D721Med (cell line): ENCODE results near the gene RTEL1.

Source experiments
- DNase-seq: peaks from one replicate; pipeline ENCODE4 v3.0.0; 2011; ENCODE audit warnings: low spot score; ENCODE audit not compliant: insufficient read length
- FAIRE-seq: peaks from 2 replicates; lab custom pipeline; 2011; peaks lifted over from hg19 to GRCh38; lab: Jason Lieb, UNC
- CTCF ChIP-seq: IDR thresholded peaks from 2 replicates; pipeline ENCODE4 v1.5.1; 2012; ENCODE audit warnings: mild to moderate bottlenecking, control low read depth; ENCODE audit not compliant: insufficient read depth; ENCODE audit errors: missing control alignments

RTEL1 gene

DNA sequence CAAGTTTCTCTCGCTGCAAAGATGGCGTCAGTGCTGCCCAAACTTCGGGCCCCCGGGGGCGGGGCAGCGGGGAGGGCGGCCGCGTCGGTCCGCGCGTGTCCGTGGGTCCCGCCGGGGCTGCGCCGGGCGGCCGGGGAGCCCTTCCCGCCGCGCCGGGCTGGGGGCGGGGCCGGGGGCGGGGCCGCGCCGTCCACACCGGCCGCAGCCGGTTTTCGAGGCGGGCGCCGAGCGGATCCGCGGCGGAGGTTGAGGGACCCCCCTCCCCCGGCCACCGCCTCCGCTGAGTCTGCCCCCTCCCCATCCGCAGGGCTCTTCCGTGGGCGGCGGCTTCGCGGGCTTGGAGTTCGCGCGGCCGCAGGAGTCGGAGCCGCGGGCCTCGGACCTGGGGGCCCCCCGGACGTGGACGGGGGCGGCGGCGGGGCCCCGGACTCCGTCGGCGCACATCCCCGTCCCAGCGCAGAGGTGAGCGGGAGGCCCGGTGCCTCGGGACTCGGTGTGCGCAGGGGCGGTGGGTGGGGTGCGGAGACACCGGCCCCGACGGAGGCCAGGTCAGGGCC lies 82.0 kb downstream of the RTEL1 start:
- TF ChIP-seq CTCF, result no peak
- DNase-seq, result no peak
- FAIRE-seq, result no peak

- no peak for TF ChIP-seq CTCF
- FAIRE-seq, result no peak
- DNase-seq, result peak; percentile 83
Observed at GRCh38 chr20:63740627-63741353, 82.7 kb downstream of the RTEL1 start.

- FAIRE-seq, result no peak
- DNase-seq, result no peak
- no peak for TF ChIP-seq CTCF
Observed at GRCh38 chr20:63741354-63741675, 83.2 kb downstream of the RTEL1 start.

DNA sequence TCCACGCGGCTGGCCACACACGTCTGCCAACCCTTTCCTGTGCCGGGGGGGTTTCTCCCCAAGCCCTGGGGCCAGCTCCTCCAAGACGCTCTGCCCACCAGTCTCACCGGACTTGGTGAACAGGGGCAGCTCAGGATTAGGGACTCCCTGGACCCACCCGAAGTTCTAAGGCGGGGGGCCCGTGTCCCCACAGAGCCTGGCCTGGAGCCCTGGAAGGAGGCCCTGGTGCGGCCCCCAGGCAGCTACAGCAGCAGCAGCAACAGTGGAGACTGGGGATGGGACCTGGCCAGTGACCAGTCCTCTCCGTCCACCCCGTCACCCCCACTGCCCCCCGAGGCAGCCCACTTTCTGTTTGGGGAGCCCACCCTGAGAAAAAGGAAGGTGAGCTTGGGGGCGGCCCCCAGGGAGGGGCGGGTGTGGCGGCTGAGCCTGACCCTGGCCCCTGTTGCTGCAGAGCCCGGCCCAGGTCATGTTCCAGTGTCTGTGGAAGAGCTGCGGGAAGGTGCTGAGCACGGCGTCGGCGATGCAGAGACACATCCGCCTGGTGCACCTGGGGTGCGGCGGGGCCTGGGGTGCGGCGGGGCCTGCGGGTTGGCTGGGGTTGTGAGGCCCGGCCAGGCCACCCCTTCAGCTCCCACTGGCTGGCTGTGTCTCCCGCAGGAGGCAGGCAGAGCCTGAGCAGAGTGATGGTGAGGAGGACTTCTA lies 83.7 kb downstream of the RTEL1 start:
- no peak for TF ChIP-seq CTCF
- FAIRE-seq, result no peak
- no peak for DNase-seq

GRCh38 chr20:63742381-63743024 lies 84.4 kb downstream of the RTEL1 start:
- FAIRE-seq, result no peak

More at GRCh38 chr20:63742381-63743024, 84.4 kb downstream of the RTEL1 start:
- no peak for TF ChIP-seq CTCF
- DNase-seq, result no peak
